WTC11 (cell line): Measurements from ENCODE around the gene NTN3. TPM values are rescaled to one million over a fixed set of nuclear protein-coding genes. Genes with fewer than 3 reads are reported as not detected.
"Not testable (repeated sequence)": the region's sequence is repeated elsewhere in the genome, so short reads cannot be mapped to it uniquely, and the experiment has no call there.

ENCODE experiments used
- ATAC-seq: fragments of 200-7000 bp; cut with Tn5 transposase; 2 replicates; pipeline ENCODE4 v1.10.0; 2021; ENCODE audit warnings: mild to moderate bottlenecking, moderate library complexity
- CTCF ChIA-PET: fragments of 300-600 bp; sonication (Branson Sonifier 250); formaldehyde crosslinking; loops from one replicate; lab custom pipeline; 2021; ENCODE audit warnings: antibody characterized with exemption; lab: Charles Lee
- POLR2A ChIA-PET: fragments of 350-600 bp; sonication (Branson Sonifier 250); formaldehyde crosslinking; loops from one replicate; lab custom pipeline; 2021; ENCODE audit warnings: antibody characterized with exemption; lab: Charles Lee
- DNase-seq: peaks from one replicate; pipeline ENCODE4 v3.0.0; 2021; ENCODE audit warnings: low spot score
- H3K27ac Mint-ChIP-seq: 2 replicates; pipeline ENCODE4 v1.8.0; 2021; ENCODE audit warnings: mixed read lengths
- H3K27me3 Mint-ChIP-seq: 2 replicates; pipeline ENCODE4 v1.8.0; 2021; ENCODE audit warnings: low read depth, mild to moderate bottlenecking, moderate library complexity, mixed read lengths
- H3K36me3 Mint-ChIP-seq: 2 replicates; pipeline ENCODE4 v1.8.0; 2021; ENCODE audit warnings: mixed read lengths
- H3K4me1 Mint-ChIP-seq: 2 replicates; pipeline ENCODE4 v1.8.0; 2022; ENCODE audit warnings: mixed read lengths
- H3K4me3 Mint-ChIP-seq: 2 replicates; pipeline ENCODE4 v1.8.0; 2021; ENCODE audit warnings: mild to moderate bottlenecking, moderate library complexity, mixed read lengths
- H3K9me3 Mint-ChIP-seq: 2 replicates; pipeline ENCODE4 v1.8.0; 2021; ENCODE audit warnings: mixed read lengths
- CREB1 ChIP-seq: sonication (generic); formaldehyde crosslinking; IDR thresholded peaks from 2 replicates; pipeline ENCODE4 v1.8.0; 2023; ENCODE audit warnings: mild to moderate bottlenecking, missing genetic modification reagents
- CREM ChIP-seq: sonication (generic); formaldehyde crosslinking; IDR thresholded peaks from 2 replicates; pipeline ENCODE4 v1.8.1; 2022; ENCODE audit warnings: mild to moderate bottlenecking, missing genetic modification reagents, moderate library complexity
- FOXK1 ChIP-seq: sonication (generic); formaldehyde crosslinking; IDR thresholded peaks from 2 replicates; pipeline ENCODE4 v1.8.0; 2022; ENCODE audit warnings: mild to moderate bottlenecking, moderate library complexity, missing genetic modification reagents
- FOXP1 ChIP-seq: sonication (generic); formaldehyde crosslinking; IDR thresholded peaks from 2 replicates; pipeline ENCODE4 v1.8.0; 2022; ENCODE audit warnings: missing genetic modification reagents, mild to moderate bottlenecking, moderate library complexity, borderline replicate concordance
- GABPB1 ChIP-seq: sonication (generic); formaldehyde crosslinking; IDR thresholded peaks from 2 replicates; pipeline ENCODE4 v1.8.1; 2023; ENCODE audit warnings: mild to moderate bottlenecking, missing genetic modification reagents
- MXD4 ChIP-seq: fragments of 250-450 bp; sonication (Bioruptor Pico); IDR thresholded peaks from 2 replicates; pipeline ENCODE4 v1.8.0; 2021; ENCODE audit warnings: mild to moderate bottlenecking, moderate library complexity, borderline replicate concordance
- NFYB ChIP-seq: sonication (generic); formaldehyde crosslinking; conservative IDR thresholded peaks from 2 replicates; pipeline ENCODE4 v1.8.0; 2022; ENCODE audit warnings: low read depth, missing genetic modification reagents
- NR2C2 ChIP-seq: sonication (generic); formaldehyde crosslinking; IDR thresholded peaks from 2 replicates; pipeline ENCODE4 v1.8.0; 2022; ENCODE audit warnings: mild to moderate bottlenecking, missing genetic modification reagents
- RORB ChIP-seq: fragments of 250-450 bp; sonication (Bioruptor Pico); IDR thresholded peaks from 2 replicates; pipeline ENCODE4 v1.9.0; 2021; ENCODE audit warnings: mild to moderate bottlenecking
- TCF7 ChIP-seq: sonication (generic); formaldehyde crosslinking; IDR thresholded peaks from 2 replicates; pipeline ENCODE4 v1.8.0; 2022; ENCODE audit warnings: mild to moderate bottlenecking, low read depth, missing genetic modification reagents, moderate library complexity
- TP53 ChIP-seq: sonication (generic); formaldehyde crosslinking; IDR thresholded peaks from 2 replicates; pipeline ENCODE4 v1.8.1; 2023; ENCODE audit warnings: mild to moderate bottlenecking, missing genetic modification reagents
- ZNF138 ChIP-seq: sonication (generic); formaldehyde crosslinking; conservative IDR thresholded peaks from 2 replicates; pipeline ENCODE4 v1.8.1; 2022; ENCODE audit warnings: mild to moderate bottlenecking, moderate library complexity, missing genetic modification reagents
- ZNF416 ChIP-seq: fragments of 250-450 bp; sonication (Bioruptor Pico); IDR thresholded peaks from 2 replicates; pipeline ENCODE4 v1.9.0; 2021; ENCODE audit warnings: mild to moderate bottlenecking, inconsistent platforms
- total RNA-seq: library from RNA; stranded (reverse); gene quantifications from 3 replicates; pipeline ENCODE4 v1.2.3, GENCODE V29; 2021
- TF ChIP-seq, protein P1 (sequence below): sonication (generic); formaldehyde crosslinking; IDR thresholded peaks from 2 replicates; pipeline ENCODE4 v1.8.1; 2022; ENCODE audit warnings: mild to moderate bottlenecking, missing genetic modification reagents, moderate library complexity, borderline replicate concordance
- TF ChIP-seq, protein P2 (sequence below): fragments of 250-450 bp; sonication (Bioruptor Pico); IDR thresholded peaks from 2 replicates; pipeline ENCODE4 v1.9.0; 2021; ENCODE audit warnings: mild to moderate bottlenecking, borderline replicate concordance
- TF ChIP-seq, protein P3 (sequence below): sonication (generic); formaldehyde crosslinking; IDR thresholded peaks from 2 replicates; pipeline ENCODE4 v1.8.0; 2022; ENCODE audit warnings: mild to moderate bottlenecking, missing genetic modification reagents
- TF ChIP-seq, protein P4 (sequence below): sonication (generic); formaldehyde crosslinking; IDR thresholded peaks from 2 replicates; pipeline ENCODE4 v1.8.1; 2023; ENCODE audit warnings: mild to moderate bottlenecking, missing genetic modification reagents, moderate library complexity
- TF ChIP-seq, protein P5 (sequence below): sonication (generic); formaldehyde crosslinking; IDR thresholded peaks from 2 replicates; pipeline ENCODE4 v1.8.1; 2023; ENCODE audit warnings: mild to moderate bottlenecking, missing genetic modification reagents, borderline replicate concordance

NTN3 gene
- total RNA-seq, 1 experiment from 2014 or later: 0.92 TPM

DNA sequence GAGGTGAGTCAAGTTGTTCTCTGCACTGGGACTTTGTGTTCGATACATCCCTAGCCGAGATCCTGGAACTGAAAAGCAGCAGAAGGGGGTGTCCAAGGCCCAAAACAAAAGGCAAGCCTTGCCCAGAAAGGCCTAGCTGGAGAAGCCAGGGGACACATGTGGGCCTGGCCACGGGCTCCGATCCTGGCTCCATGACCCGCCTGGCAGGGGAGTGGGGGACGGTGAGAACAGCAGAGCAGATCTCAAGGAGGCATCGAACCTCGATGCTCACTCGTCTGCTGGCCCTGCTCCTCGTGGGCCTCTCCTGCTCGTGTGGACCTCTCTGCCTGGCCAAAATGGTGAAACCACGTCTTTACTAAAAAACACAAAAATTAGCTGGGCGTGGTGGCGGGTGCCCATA lies 33.0 kb upstream of the NTN3 start:
- Mint-ChIP-seq H3K4me3 (no peak overlapping the region), H3K27me3 (no peaks in the 10 kb centered on the region), H3K36me3 (peaks cover 65% of the 10 kb centered on the region), H3K27ac (no peak overlapping the region)
- ATAC-seq: no peak
- CTCF ChIA-PET: interaction anchor here (0.6 to 1.5 kb wide), 4 partner anchors 10 to 188 kb away, joined by 3 to 6 read pairs (median 4); no protein-coding TSS in a partner anchor
- POLR2A ChIA-PET: no interaction called here
- DNase-seq: no peak
- TF ChIP-seq, protein P1, sequence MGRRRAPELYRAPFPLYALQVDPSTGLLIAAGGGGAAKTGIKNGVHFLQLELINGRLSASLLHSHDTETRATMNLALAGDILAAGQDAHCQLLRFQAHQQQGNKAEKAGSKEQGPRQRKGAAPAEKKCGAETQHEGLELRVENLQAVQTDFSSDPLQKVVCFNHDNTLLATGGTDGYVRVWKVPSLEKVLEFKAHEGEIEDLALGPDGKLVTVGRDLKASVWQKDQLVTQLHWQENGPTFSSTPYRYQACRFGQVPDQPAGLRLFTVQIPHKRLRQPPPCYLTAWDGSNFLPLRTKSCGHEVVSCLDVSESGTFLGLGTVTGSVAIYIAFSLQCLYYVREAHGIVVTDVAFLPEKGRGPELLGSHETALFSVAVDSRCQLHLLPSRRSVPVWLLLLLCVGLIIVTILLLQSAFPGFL (CRISPR knock-in tag): no peak
- TF ChIP-seq, protein P2, sequence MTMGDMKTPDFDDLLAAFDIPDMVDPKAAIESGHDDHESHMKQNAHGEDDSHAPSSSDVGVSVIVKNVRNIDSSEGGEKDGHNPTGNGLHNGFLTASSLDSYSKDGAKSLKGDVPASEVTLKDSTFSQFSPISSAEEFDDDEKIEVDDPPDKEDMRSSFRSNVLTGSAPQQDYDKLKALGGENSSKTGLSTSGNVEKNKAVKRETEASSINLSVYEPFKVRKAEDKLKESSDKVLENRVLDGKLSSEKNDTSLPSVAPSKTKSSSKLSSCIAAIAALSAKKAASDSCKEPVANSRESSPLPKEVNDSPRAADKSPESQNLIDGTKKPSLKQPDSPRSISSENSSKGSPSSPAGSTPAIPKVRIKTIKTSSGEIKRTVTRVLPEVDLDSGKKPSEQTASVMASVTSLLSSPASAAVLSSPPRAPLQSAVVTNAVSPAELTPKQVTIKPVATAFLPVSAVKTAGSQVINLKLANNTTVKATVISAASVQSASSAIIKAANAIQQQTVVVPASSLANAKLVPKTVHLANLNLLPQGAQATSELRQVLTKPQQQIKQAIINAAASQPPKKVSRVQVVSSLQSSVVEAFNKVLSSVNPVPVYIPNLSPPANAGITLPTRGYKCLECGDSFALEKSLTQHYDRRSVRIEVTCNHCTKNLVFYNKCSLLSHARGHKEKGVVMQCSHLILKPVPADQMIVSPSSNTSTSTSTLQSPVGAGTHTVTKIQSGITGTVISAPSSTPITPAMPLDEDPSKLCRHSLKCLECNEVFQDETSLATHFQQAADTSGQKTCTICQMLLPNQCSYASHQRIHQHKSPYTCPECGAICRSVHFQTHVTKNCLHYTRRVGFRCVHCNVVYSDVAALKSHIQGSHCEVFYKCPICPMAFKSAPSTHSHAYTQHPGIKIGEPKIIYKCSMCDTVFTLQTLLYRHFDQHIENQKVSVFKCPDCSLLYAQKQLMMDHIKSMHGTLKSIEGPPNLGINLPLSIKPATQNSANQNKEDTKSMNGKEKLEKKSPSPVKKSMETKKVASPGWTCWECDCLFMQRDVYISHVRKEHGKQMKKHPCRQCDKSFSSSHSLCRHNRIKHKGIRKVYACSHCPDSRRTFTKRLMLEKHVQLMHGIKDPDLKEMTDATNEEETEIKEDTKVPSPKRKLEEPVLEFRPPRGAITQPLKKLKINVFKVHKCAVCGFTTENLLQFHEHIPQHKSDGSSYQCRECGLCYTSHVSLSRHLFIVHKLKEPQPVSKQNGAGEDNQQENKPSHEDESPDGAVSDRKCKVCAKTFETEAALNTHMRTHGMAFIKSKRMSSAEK: no peak
- TF ChIP-seq TCF7 (CRISPR knock-in tag) (no peak), TP53 (CRISPR knock-in tag) (no peak), RORB (no peak), FOXP1 (CRISPR knock-in tag) (no peak), MXD4 (CRISPR knock-in tag) (no peak), NR2C2 (CRISPR knock-in tag) (no peak), CREM (no peak), NFYB (CRISPR knock-in tag) (no peak), CREB1 (CRISPR knock-in tag) (no peak), ZNF416 (no peak)
- TF ChIP-seq, protein P3, sequence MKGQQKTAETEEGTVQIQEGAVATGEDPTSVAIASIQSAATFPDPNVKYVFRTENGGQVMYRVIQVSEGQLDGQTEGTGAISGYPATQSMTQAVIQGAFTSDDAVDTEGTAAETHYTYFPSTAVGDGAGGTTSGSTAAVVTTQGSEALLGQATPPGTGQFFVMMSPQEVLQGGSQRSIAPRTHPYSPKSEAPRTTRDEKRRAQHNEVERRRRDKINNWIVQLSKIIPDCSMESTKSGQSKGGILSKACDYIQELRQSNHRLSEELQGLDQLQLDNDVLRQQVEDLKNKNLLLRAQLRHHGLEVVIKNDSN (CRISPR knock-in tag): no peak
- TF ChIP-seq, protein P4, sequence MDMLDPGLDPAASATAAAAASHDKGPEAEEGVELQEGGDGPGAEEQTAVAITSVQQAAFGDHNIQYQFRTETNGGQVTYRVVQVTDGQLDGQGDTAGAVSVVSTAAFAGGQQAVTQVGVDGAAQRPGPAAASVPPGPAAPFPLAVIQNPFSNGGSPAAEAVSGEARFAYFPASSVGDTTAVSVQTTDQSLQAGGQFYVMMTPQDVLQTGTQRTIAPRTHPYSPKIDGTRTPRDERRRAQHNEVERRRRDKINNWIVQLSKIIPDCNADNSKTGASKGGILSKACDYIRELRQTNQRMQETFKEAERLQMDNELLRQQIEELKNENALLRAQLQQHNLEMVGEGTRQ: no peak
- TF ChIP-seq, all 79 proteins: peak for 0
- Mint-ChIP-seq H3K9me3 (no peaks in the 10 kb centered on the region), H3K4me1 (no peaks in the 10 kb centered on the region)

DNA sequence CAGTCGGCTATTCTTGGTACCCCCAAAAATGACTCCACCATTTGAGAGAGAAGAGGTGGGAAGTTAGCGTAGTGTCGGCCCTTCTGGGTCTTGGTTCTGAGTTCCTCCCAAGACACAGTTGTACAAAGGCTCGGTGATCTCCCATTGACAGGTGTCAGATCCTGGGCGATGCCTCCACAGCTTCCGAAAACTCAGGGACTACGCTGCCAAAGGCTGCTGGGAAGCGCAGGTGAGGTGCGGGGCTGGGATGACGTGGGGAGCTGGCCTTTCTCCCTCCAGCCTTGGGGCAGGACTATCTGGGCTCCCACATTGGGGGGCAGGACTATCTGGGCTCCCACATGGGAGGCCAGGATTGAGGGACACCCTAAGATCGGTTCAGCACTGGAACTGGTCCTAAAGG lies 31.5 kb upstream of the NTN3 start:
- TF ChIP-seq CREB1 (CRISPR knock-in tag) (no peak), ZNF138 (CRISPR knock-in tag) (no peak), TP53 (CRISPR knock-in tag) (no peak), GABPB1 (no peak), FOXK1 (CRISPR knock-in tag) (no peak)
- TF ChIP-seq, protein P5, sequence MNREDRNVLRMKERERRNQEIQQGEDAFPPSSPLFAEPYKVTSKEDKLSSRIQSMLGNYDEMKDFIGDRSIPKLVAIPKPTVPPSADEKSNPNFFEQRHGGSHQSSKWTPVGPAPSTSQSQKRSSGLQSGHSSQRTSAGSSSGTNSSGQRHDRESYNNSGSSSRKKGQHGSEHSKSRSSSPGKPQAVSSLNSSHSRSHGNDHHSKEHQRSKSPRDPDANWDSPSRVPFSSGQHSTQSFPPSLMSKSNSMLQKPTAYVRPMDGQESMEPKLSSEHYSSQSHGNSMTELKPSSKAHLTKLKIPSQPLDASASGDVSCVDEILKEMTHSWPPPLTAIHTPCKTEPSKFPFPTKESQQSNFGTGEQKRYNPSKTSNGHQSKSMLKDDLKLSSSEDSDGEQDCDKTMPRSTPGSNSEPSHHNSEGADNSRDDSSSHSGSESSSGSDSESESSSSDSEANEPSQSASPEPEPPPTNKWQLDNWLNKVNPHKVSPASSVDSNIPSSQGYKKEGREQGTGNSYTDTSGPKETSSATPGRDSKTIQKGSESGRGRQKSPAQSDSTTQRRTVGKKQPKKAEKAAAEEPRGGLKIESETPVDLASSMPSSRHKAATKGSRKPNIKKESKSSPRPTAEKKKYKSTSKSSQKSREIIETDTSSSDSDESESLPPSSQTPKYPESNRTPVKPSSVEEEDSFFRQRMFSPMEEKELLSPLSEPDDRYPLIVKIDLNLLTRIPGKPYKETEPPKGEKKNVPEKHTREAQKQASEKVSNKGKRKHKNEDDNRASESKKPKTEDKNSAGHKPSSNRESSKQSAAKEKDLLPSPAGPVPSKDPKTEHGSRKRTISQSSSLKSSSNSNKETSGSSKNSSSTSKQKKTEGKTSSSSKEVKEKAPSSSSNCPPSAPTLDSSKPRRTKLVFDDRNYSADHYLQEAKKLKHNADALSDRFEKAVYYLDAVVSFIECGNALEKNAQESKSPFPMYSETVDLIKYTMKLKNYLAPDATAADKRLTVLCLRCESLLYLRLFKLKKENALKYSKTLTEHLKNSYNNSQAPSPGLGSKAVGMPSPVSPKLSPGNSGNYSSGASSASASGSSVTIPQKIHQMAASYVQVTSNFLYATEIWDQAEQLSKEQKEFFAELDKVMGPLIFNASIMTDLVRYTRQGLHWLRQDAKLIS: no peak
- ChIA-PET CTCF (interaction anchor here (1.5 to 1.6 kb wide), 2 partner anchors 11 to 20 kb away, joined by 4 to 5 read pairs; partner anchors contain the start of gene TEDC2), POLR2A (interaction anchor here (1.2 kb wide), 1 partner anchor 10 kb away, joined by 5 read pairs; the partner anchor contains the start of gene CCNF)
- Mint-ChIP-seq H3K27me3 (no peaks in the 10 kb centered on the region), H3K9me3 (no peaks in the 10 kb centered on the region), H3K36me3 (peaks cover 67% of the 10 kb centered on the region), H3K27ac (no peak overlapping the region), H3K4me3 (no peak overlapping the region), H3K4me1 (no peaks in the 10 kb centered on the region)
- ATAC-seq (no peak), DNase-seq (no peak)

DNA sequence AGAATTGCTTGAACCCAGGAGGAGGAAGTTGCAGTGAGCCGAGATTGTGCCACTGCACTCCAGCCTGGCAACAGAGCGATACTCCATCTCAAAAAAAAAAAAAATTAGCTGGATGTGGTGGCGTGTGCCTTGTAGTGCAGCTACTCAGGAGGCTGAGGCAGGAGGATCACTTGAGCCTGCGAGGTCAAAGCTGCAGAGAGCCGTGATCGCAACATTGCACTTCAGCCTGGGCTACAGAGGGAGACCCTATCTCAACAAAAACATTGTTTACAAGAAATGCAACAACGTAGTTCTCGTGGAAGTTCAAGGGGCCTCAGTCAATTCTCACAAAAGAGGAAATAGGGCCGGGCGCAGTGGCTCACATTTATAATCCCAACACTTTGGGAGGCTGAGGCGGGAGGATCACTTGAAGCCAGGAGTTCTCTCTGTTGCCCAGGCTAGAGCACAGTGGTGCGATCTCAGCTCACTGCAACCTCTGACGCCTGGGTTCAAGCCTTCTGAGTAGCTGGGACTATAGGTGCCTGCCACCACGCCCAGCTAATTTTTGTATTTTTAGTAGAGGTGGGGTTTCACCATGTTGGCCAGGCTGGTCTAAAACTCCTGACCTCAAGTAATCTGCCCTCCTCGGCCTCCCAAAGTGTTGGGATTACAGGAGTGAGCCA lies 29.8 kb upstream of the NTN3 start:
- H3K9me3 Mint-ChIP-seq, H3K27ac Mint-ChIP-seq, H3K27me3 Mint-ChIP-seq, ATAC-seq, DNase-seq, POLR2A ChIA-PET, H3K4me3 Mint-ChIP-seq, H3K4me1 Mint-ChIP-seq: not testable (repeated sequence)
- CTCF ChIA-PET: interaction anchor here (1.1 to 1.8 kb wide), 3 partner anchors 18 to 60 kb away, joined by 3 to 6 read pairs (median 4); partner anchors contain the start of gene TEDC2
- peaks cover 74% of the 10 kb centered on the region for H3K36me3 Mint-ChIP-seq
